GM23248 (cell line): ENCODE data around the gene NOX1.

Experiments
- EZH2 ChIP-seq: fragments of 200-600 bp; sonication (generic); IDR thresholded peaks from 2 replicates; pipeline ENCODE4 v1.6.1; 2018; ENCODE audit warnings: antibody characterized with exemption, mild to moderate bottlenecking; ENCODE audit not compliant: insufficient read depth, poor library complexity, severe bottlenecking
- EZH2phosphoT487 ChIP-seq: fragments of 200-600 bp; sonication (generic); IDR thresholded peaks from 2 replicates; pipeline ENCODE4 v1.6.1; 2018; ENCODE audit warnings: antibody characterized with exemption, moderate library complexity, mild to moderate bottlenecking, low read depth; ENCODE audit not compliant: insufficient read depth

DNA sequence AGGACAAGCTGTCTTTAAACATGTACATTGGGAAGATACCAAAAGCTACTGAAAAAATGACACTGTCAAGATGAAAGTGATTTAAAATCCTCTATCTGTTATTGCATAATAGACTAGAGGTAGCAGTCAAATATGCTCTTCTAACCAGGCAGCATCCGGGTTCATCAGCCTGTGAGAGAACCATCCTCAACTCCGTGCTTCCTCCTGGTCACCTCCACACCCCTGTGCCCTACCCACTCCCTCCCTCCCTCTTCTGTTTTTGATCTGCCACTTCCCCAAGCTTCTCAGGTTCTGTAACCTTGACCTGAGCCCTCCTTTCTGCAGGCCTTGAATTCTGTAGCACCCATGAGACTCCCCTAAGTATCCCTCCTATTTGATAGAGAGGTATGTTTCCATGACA is 5.9 kb downstream of the NOX1 start:
- TF ChIP-seq EZH2 (no peak), EZH2phosphoT487 (no peak)
